ENCODE data around the gene PZP. TPM values are rescaled to one million over a fixed set of nuclear protein-coding genes. Genes with fewer than 3 reads are reported as not detected.

The PZP gene
- total RNA-seq, 1 experiment from 2014 or later = not detected

DNA sequence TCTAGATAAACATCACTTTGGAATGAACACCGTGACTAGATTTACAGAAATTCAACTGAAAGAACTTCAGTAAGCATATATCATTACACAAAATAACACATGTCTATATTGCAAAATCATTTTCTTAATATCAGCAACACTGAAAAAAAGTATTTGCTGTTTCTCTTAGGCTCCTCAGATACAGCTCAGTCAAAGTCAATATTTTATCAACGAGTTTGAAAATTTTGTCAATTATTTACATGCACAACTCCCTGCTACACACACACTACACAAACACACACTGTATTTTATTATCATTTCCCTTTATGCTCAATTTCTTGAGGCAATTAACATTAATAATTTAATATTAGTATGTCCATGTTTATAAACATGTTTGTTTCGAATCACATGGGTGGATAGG is 3.8 kb downstream of the PZP start:
- Mint-ChIP-seq H3K27ac (no peak overlapping the region), H3K9me3 (no peaks in the 10 kb centered on the region), H3K4me3 (no peak overlapping the region), H3K36me3 (ENCODE audit: insufficient read depth in 1 of 3, low read depth in 3 of 3) (no peaks in the 10 kb centered on the region), H3K4me1 (no peaks in the 10 kb centered on the region), H3K27me3 (ENCODE audit: low read depth) (peaks cover 1% of the 10 kb centered on the region; the same call in 1 of the 2 replicates)
- Histone ChIP-seq H3K23me2 (ENCODE audit: insufficient read length, low read depth, low read length, poor library complexity, severe bottlenecking) (no peaks in the 10 kb centered on the region), H4K5ac (ENCODE audit: insufficient read length, low read depth, low read length) (no peak overlapping the region), H3K79me2 (ENCODE audit: insufficient read depth, low read length) (no peaks in the 10 kb centered on the region), H3T11ph (ENCODE audit: low read length) (no peak overlapping the region), H3K4me1 (ENCODE audit: insufficient read depth, low read length) (no peaks in the 10 kb centered on the region), H2BK15ac (ENCODE audit: low read depth, low read length) (no peak overlapping the region), H4K8ac (replicated peaks; ENCODE audit: insufficient read length, low read depth, low read length) (no peak overlapping the region), H2BK120ac (ENCODE audit: low read depth, low read length, poor library complexity, severe bottlenecking) (no peak overlapping the region), H2AK5ac (ENCODE audit: insufficient read length, low read length) (no peak overlapping the region), H3K9me3 (ENCODE audit: control insufficient read depth, low read depth, low read length) (no peaks in the 10 kb centered on the region), H3K14ac (ENCODE audit: insufficient read depth, low read length) (no peak overlapping the region), H2BK12ac (ENCODE audit: insufficient read length, low read depth, low read length) (no peak overlapping the region), H3K27ac (ENCODE audit: insufficient read length, low read depth, low read length) (no peak overlapping the region), H4K20me1 (ENCODE audit: control insufficient read depth, insufficient read depth, insufficient read length) (no peaks in the 10 kb centered on the region), H3K27me3 (ENCODE audit: insufficient read depth, low read length) (no peaks in the 10 kb centered on the region), H2AFZ (ENCODE audit: low read length) (no peak overlapping the region), H3K79me1 (ENCODE audit: insufficient read depth, low read depth, low read length, poor library complexity, severe bottlenecking) (no peaks in the 10 kb centered on the region), H2BK5ac (ENCODE audit: insufficient read length, low read length) (no peak overlapping the region), H3K9ac (ENCODE audit: extremely low read depth, insufficient read length, low read length) (no peak overlapping the region), H3K4ac (ENCODE audit: low read depth, low read length) (no peak overlapping the region), H4K91ac (ENCODE audit: insufficient read length, low read depth, low read length) (no peak overlapping the region), H3K18ac (ENCODE audit: insufficient read length, low read depth, low read length) (no peak overlapping the region), H2BK20ac (ENCODE audit: low read depth, low read length, poor library complexity, severe bottlenecking) (no peak overlapping the region), H3K56ac (ENCODE audit: insufficient read length, low read depth, low read length) (no peak overlapping the region), H3K4me2 (ENCODE audit: insufficient read depth, insufficient read length, low read length) (no peak overlapping the region), H3K23ac (ENCODE audit: insufficient read length, low read depth, low read length) (no peak overlapping the region)
- DNase-seq = no peak
- WGBS (ENCODE audit: extremely low coverage, insufficient read length, low lambda C conversion rate) = no CpG with 5 or more reads among the region's 3 CpGs
- TF ChIP-seq, protein P1, sequence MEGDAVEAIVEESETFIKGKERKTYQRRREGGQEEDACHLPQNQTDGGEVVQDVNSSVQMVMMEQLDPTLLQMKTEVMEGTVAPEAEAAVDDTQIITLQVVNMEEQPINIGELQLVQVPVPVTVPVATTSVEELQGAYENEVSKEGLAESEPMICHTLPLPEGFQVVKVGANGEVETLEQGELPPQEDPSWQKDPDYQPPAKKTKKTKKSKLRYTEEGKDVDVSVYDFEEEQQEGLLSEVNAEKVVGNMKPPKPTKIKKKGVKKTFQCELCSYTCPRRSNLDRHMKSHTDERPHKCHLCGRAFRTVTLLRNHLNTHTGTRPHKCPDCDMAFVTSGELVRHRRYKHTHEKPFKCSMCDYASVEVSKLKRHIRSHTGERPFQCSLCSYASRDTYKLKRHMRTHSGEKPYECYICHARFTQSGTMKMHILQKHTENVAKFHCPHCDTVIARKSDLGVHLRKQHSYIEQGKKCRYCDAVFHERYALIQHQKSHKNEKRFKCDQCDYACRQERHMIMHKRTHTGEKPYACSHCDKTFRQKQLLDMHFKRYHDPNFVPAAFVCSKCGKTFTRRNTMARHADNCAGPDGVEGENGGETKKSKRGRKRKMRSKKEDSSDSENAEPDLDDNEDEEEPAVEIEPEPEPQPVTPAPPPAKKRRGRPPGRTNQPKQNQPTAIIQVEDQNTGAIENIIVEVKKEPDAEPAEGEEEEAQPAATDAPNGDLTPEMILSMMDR (conservative IDR thresholded peaks at IDR 0.05) = no peak

Data from H9 (cell line).